Measurements from ENCODE around the gene GJC2.

The GJC2 gene

DNA sequence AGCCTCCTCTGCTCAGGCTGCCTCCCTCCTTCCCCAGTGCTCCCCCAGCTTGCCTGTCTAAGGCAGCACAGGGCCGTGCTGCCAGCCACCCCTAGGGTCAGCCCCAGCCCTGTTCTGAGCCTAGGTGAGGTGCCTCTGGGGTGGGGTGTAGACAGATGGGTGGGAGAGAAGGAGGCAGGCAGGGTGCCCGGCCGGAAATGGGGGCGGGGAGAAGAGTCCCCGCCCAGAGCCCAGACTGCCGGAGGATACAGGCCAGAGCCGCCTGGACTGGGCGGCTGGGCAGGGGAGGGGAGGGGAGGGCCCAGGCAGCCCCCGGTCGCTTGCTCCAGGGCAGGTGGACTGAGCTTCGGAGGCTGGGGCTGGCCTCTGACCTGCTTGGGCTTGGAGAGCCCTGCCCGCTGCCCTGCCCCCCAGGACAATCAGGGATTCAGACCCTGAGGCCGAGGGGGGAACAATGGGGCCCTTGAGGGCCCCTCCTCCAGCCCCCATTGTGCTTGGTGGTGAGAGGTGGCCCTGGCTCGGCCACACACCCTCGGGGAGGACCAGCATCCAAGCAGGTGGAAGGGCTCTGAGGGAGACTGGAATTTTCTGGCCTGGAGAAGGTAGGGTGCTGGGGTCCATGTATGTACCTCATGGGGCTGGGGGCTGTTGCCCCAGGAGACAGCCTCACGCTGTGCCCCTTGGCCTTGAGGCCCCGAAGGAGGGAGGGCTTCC lies at the start of gene GJC2:
Gene GJC2 (plus strand): TSS at position 525 of the 714 bp plus-strand sequence. CDS start 7,829 bp downstream, outside the sequence.
- Mint-ChIP-seq H3K27ac (no peak within 1 kb of the TSS), H3K4me3 (no peak within 1 kb of the TSS), H3K9me3 (no peaks in the 10 kb centered on the region), H3K36me3 (ENCODE audit: low read depth) (no peaks in the 10 kb centered on the region), H3K4me1 (peaks cover 2% of the 10 kb centered on the region), H3K27me3 (no peaks in the 10 kb centered on the region)
- ATAC-seq (no peak), DNase-seq (no peak)

DNA sequence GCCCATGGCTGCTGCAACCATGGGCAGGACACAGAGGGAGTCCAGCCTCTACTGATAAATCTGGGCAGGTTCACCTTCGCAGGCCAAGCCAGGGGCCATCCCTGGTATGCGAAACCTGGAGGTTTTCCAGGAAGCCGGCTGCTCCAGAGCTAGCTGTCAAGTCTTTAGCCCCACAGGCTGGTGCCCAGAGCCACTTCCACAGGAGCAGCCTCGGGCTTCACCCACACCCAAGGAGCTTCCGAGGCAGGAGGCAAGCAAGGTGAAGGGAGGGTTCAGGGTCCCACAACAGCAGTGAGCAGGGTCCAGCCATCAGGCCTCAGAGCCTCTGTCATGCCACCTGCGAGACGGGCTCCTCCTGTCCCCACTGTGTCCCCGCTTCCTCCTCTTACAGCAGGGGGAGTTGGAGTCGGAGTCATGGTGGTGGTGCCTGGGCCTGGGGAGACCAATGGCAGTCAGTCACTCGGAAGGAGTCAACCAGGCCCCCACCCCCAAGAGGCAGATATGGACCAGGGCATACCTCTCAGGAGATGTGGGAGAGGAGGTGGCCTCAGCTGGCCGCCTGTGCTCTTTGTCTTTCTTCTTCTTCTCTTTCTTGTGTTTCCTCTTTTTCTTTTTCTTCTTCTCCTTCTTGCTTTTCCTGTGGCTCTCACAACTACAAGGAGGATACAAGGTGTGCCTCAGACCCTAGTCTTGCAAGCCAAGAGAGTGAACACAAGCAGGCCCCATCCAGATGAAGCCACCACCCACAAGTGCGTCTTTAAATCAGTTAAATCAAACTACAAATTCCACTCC lies 48.7 kb upstream of the GJC2 start:
- H3K27ac Mint-ChIP-seq, result peak overlapping the region; percentile 64
- no peaks in the 10 kb centered on the region for H3K27me3 Mint-ChIP-seq
- peak overlapping the region; percentile 91 for H3K4me3 Mint-ChIP-seq
- DNase-seq (no peak), ATAC-seq (no peak)
- peaks cover 27% of the 10 kb centered on the region for H3K4me1 Mint-ChIP-seq
- H3K9me3 Mint-ChIP-seq, result no peaks in the 10 kb centered on the region
- peaks cover 23% of the 10 kb centered on the region for H3K36me3 Mint-ChIP-seq (ENCODE audit: low read depth)

GRCh38 chr1:228101614-228101993 lies 48.1 kb upstream of the GJC2 start:
- no peak for ATAC-seq
- Mint-ChIP-seq H3K27me3 (no peaks in the 10 kb centered on the region), H3K36me3 (ENCODE audit: low read depth) (peaks cover 24% of the 10 kb centered on the region), H3K4me3 (peak overlapping the region; percentile 91), H3K9me3 (no peaks in the 10 kb centered on the region), H3K27ac (peak overlapping the region; percentile 64), H3K4me1 (peaks cover 26% of the 10 kb centered on the region)
- no peak for DNase-seq

DNA sequence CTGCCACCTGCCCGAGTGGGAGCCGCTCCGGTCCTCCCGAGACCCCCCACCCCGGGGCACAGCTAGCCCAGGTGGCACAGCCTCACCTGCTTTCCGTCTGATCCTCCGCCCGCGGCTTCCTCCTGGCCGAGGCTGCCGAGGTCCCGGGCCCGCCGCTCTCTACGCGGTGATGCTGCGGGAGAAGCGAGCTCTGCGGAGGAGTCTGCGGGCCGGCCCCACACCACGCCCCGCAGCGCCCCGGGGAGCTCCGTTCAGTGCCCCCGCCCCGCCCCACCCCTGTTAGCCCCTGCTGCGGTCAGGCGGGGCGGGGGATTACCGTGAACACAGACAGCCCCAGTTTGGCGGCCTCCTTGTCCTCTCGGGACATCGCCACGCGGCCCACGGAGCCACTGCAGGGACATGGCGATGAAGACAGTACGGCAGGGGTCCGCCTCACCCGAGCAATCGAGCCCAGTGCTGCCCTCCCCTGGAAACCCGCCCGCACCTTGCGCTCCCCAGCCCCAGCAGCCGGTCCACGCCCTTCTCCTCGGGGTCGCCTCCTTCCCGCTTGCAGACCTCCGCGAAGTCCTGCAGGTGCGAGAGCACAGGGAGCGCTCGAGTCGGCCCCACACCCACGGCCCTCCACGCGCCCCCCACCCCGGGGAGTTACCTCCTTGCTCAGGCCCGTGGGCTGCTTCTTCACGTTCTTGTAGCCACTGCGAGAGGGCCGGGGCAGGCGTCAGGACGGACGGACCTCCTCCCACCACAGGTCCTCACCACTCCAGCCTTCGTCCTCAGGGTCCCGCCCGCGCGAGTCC lies 47.5 kb upstream of the GJC2 start:
- ATAC-seq (peak; percentile 25), DNase-seq (peak; percentile 67)
- Mint-ChIP-seq H3K4me1 (peaks cover 26% of the 10 kb centered on the region), H3K27me3 (no peaks in the 10 kb centered on the region), H3K36me3 (ENCODE audit: low read depth) (peaks cover 23% of the 10 kb centered on the region), H3K9me3 (no peaks in the 10 kb centered on the region), H3K4me3 (peak overlapping the region; percentile 91), H3K27ac (no peak overlapping the region)

DNA sequence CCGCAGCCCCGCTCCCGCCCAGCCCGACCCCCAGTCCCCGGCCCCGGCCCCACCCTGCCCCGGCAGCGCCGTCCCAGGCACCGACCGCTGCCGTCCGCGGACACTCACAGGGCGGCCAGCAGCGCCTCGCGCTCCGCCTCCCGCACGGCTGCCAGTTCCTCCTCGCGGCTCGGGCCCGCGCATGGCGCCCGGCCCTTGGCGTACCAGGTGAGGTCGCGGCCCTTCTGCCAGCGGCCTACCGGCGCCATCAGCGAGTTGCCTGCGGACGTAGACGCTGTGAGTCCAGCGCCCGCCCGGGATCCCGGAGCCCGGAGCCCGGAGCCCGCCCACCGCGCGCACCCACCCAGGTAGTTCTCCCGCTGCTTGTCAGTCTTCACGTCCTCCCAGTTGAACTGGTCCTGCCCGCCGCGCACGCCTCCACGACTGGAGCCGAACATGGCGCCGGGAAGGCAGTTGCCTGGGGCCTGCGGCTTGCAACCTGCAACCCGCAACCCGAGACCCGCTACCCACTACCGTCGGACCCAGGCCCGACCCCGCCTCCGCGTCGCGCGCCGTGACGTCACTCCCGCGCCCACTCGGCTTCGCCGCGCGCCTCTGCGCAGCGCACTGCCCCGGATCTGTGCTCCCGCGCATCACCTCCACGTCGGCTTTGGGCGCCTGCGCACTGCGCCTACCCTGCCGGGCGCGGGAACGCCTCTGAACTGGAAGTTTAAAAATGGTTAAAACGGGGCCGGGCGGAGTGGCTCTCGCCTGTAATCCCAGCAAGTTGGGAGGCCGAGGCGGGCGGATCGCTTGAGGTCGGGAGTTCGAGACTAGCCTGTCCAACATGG lies 46.7 kb upstream of the GJC2 start, which contains the start of gene C1orf35:
Gene C1orf35 (minus strand): TSS at position 535 of the 830 bp plus-strand sequence. CDS start 98 bp downstream, at position 437.
- Mint-ChIP-seq H3K27me3 (no peaks in the 10 kb centered on the region), H3K27ac (peak within 1 kb of the TSS; percentile 92), H3K9me3 (no peaks in the 10 kb centered on the region), H3K4me3 (peak within 1 kb of the TSS; percentile 91), H3K4me1 (peaks cover 30% of the 10 kb centered on the region), H3K36me3 (ENCODE audit: low read depth) (peaks cover 15% of the 10 kb centered on the region)
- peak; percentile 97 for DNase-seq
- ATAC-seq, result peak; percentile 79

DNA sequence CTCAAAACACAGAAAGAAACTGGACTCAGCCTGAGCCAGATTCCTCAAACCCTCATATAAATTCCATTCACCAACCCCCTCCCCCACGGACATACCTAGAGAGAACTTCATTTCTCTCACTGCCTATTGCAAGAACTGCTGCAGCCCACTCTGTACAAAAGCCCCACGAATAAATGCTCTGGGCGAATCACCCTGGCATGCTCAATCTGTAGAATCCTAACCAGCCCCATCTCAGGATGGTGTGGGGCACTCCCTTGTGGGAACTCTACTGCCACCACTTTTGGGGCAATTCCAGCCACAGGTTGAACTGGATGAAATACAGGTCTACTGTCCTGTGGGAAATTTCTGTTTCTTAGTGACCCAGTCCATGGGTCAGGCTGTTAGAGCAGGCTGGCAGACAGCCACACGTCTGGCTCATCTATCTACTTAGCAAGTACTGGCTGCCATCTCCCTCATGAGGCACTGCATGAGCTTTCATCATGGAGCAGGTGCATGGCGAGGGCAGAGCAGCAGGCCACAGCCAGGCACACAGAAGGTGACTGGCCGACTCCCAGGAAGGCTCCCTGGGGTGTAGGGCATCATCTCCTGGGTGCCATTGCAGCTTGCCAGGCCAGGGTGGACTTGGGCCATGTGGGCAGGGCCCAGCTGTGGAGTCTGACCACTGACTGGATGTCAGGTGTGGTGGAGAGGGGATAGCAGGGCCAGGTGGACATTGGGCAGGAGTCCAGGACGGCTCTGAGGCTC lies 45.0 kb upstream of the GJC2 start:
- Mint-ChIP-seq H3K27me3 (no peaks in the 10 kb centered on the region), H3K36me3 (ENCODE audit: low read depth) (peaks cover 4% of the 10 kb centered on the region), H3K4me1 (peaks cover 37% of the 10 kb centered on the region)

DNA sequence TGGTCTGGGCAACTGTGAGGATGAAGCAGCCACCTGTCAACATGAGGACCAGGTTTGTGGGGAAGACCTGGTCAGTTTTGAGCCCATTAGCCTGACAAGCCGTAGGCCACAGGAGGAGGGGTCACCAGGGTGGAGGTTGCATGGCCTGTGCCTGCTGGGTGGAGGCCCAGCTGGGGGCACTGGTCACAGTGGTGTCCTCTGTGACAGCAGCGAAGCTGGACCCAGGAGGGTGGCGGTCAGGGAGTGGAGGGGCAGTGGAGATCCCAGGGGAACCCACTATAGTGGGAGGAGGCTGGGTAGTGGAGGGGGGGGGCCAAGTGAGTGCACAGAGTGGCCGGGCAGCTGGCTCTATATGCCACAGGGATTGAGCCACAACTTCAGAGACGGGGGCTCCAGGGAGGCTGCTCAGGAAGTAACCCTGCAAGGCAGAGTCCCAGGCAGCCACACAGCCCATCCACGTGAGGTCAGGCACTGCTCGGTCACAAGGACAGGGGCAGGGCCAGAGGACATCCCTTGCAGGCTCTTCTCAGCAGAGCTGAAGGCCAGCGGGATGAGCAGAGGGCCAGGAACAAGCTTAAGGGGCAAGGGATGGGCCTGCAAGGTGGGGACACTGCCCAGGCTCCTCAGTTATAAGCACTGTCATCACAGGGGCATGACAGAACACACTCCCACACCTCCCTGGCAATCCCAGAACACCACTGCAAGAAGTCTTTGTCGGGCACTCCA lies 44.3 kb upstream of the GJC2 start:
- H3K4me1 Mint-ChIP-seq, result peaks cover 43% of the 10 kb centered on the region
- H3K27ac Mint-ChIP-seq, result no peak overlapping the region
- ATAC-seq (no peak), DNase-seq (no peak)
- no peaks in the 10 kb centered on the region for H3K9me3 Mint-ChIP-seq
- H3K4me3 Mint-ChIP-seq, result no peak overlapping the region
- peaks cover 4% of the 10 kb centered on the region for H3K36me3 Mint-ChIP-seq (ENCODE audit: low read depth)
- H3K27me3 Mint-ChIP-seq, result no peaks in the 10 kb centered on the region

More for the DNA sequence above, 45.0 kb upstream of the GJC2 start:
- ATAC-seq, result no peak
- H3K9me3 Mint-ChIP-seq, result no peaks in the 10 kb centered on the region
- DNase-seq, result no peak
- H3K4me3 Mint-ChIP-seq, result peak overlapping the region; percentile 91
- H3K27ac Mint-ChIP-seq, result peak overlapping the region; percentile 92

DNA sequence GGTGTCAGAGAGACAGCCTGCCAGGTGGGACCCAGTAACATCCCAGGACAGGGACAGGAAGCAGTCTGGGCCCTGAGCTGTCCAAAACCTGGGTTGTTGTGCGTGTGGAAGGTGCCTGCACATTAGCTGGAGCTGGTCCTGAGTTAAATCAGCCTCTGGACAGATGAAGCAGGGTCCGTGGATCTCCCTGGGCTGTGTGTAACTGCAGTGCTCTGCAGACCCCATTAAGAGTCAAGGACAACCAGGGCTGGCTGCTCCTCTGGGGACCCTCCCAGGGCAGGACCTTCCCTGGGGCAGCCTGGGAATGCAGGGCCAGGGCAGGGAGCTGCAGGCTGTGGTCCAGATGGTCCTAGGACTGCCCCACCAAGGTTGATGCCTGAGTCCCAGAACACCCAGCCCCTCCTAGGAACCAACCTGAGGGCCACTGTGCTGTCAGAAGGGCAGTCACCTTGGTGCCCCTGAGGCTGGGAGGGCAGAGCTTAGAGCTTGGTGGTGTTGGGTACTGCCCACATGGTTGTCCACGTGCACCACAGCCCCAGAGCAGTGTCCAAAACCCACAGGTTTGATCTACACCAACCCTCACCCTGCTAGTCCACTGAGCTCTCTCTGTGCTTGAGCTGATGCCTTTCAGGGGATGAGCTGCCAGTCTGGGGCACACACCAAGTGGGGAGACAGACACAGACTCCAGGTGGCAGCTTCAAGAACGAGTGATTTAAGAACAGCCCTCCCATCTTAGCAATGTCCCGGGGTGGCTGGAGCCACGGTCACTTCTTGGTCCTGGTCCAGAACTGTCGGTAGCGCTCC lies 43.5 kb upstream of the GJC2 start:
- Mint-ChIP-seq H3K4me3 (no peak overlapping the region), H3K4me1 (peaks cover 43% of the 10 kb centered on the region), H3K27ac (no peak overlapping the region), H3K36me3 (ENCODE audit: low read depth) (peaks cover 4% of the 10 kb centered on the region), H3K9me3 (no peaks in the 10 kb centered on the region), H3K27me3 (no peaks in the 10 kb centered on the region)
- no peak for DNase-seq
- ATAC-seq, result no peak

GRCh38 chr1:228106800-228107054 lies 43.0 kb upstream of the GJC2 start:
- Mint-ChIP-seq H3K4me1 (peaks cover 38% of the 10 kb centered on the region), H3K27me3 (no peaks in the 10 kb centered on the region), H3K27ac (no peak overlapping the region), H3K36me3 (ENCODE audit: low read depth) (peaks cover 4% of the 10 kb centered on the region), H3K4me3 (no peak overlapping the region), H3K9me3 (no peaks in the 10 kb centered on the region)
- DNase-seq, result no peak
- ATAC-seq, result no peak

DNA sequence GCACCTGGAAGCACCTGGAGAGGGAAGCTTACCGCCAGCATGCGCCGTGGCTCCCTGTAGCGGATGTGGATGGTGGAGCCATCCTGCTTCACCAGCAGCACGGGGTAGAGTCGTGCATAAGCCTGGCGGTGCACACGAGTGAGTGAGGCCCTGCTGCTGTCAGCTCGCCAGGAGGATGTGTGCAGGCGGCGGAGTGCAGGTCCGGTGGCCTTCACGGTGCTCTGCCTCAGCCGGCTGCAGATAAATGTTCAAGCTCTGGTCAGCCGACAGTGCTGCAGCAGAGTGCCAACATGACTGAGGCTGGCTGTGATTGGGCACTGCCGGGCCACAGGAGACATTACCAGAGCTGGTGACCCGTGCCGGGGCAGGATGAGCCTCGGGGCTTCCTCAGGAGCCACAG lies 42.1 kb upstream of the GJC2 start:
- H3K27ac Mint-ChIP-seq, result peak overlapping the region; percentile 92
- ATAC-seq (no peak), DNase-seq (no peak)
- peaks cover 4% of the 10 kb centered on the region for H3K36me3 Mint-ChIP-seq (ENCODE audit: low read depth)
- no peaks in the 10 kb centered on the region for H3K27me3 Mint-ChIP-seq
- H3K4me3 Mint-ChIP-seq, result peak overlapping the region; percentile 87
- H3K9me3 Mint-ChIP-seq, result no peaks in the 10 kb centered on the region
- H3K4me1 Mint-ChIP-seq, result peaks cover 38% of the 10 kb centered on the region

DNA sequence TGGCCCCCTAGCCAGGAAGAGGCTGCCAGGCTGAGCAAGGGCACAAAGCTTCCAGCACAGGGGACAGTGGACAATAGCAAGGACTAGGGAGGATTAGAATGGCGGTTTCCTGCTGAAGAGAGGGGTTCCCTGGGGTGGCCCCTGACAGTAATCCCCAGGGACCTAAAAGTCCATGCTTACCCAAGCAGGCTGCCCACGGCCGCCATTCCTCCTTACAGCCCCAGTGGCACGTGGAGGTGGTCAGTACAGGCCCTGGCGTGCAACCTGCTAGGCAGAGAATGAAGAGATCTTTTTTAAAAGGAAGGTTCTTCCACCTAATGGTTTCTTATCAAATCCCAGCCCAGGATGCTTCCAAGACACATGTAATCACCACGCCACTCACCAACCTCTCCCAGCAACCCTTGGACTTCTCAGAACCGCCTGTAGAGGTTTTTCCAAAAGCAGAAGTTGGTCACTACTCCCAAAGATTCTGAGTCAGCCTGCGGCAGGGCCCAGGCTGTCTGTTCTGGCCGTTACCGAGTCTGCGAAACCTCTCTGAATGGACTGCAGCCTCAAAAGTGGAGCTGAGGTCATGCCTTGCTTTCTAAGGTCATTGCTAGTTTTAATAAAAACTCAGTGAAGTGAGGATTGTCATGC lies 41.6 kb upstream of the GJC2 start:
- no peak for ATAC-seq
- DNase-seq, result no peak
- Mint-ChIP-seq H3K36me3 (ENCODE audit: low read depth) (peaks cover 4% of the 10 kb centered on the region), H3K9me3 (no peaks in the 10 kb centered on the region), H3K27me3 (no peaks in the 10 kb centered on the region), H3K4me3 (peak overlapping the region; percentile 87), H3K4me1 (peaks cover 36% of the 10 kb centered on the region), H3K27ac (peak overlapping the region; percentile 92)

DNA sequence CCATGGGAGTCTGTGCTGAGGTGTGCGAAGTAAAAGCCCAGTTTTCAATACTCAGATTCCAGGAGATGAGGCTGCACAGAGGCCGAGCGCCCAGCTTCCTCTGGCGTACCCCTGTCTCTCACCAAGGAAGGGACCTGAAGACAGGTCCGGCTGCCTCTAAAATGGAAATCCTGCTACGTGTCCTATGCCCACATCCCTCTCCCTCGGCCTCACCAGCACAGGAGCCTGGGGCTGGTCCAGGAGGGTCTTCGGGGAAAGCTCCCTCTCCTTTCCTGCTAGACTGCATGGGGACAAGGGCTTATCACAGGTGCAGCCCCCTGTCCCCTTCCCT lies 41.0 kb upstream of the GJC2 start:
- Mint-ChIP-seq H3K4me1 (peaks cover 31% of the 10 kb centered on the region), H3K27ac (peak overlapping the region; percentile 92), H3K4me3 (peak overlapping the region; percentile 87), H3K9me3 (no peaks in the 10 kb centered on the region), H3K27me3 (no peaks in the 10 kb centered on the region), H3K36me3 (ENCODE audit: low read depth) (peaks cover 4% of the 10 kb centered on the region)
- ATAC-seq, result peak; percentile 4
- DNase-seq, result no peak
